Colonic mucosa (tissue), 4 donors: ENCODE measurements around the gene OR5T2. TPM values are rescaled to one million over a fixed set of nuclear protein-coding genes. Genes with fewer than 3 reads are reported as not detected.

ENCODE experiments used
- DNase-seq: peaks from one replicate; pipeline ENCODE4 v3.0.0-alpha.2; 2020
- H3K27ac ChIP-seq: fragments of 200-600 bp; one replicate; pipeline ENCODE4 v1.8.0; 2021
- H3K27me3 ChIP-seq: fragments of 200-600 bp; one replicate; pipeline ENCODE4 v1.8.0; 2021
- H3K36me3 ChIP-seq: fragments of 200-600 bp; one replicate; pipeline ENCODE4 v1.8.0; 2021
- H3K4me1 ChIP-seq: fragments of 200-600 bp; one replicate; pipeline ENCODE4 v1.8.0; 2021; ENCODE audit warnings: mild to moderate bottlenecking
- H3K4me3 ChIP-seq: fragments of 200-600 bp; one replicate; pipeline ENCODE4 v1.8.0; 2021
- H3K9ac ChIP-seq, 2 donors: one replicate each; pipeline ENCODE4 v1.7.0; 2013; ENCODE audit warnings: control low read depth in 2 of 2, low read depth in 2 of 2, low read length in 2 of 2
- H3K9me3 ChIP-seq: fragments of 200-600 bp; one replicate; pipeline ENCODE4 v1.8.0; 2021
- intact Hi-C: fragments of 100-400 bp; cut with DNase I; formaldehyde crosslinking; loops from one replicate; pipeline ENCODE4 v1.14.1; 2022
- total RNA-seq, 2 donors: library from RNA; stranded (reverse); fragmentation: NEBNext Ultra II Directional in 1 of 2; extraction: Animal tissue kit (Norgen Biotek cat#: 25700) in 1 of 2; gene quantifications; one replicate each; pipeline ENCODE4 v1.2.1, GENCODE V29; 2021
- TF ChIP-seq, protein P1 (sequence below): fragments of 200-600 bp; IDR thresholded peaks from one replicate; pipeline ENCODE4 v1.8.0; 2022; ENCODE audit warnings: antibody characterized with exemption, mild to moderate bottlenecking
- donor health status: healthy.
- donor health status: DM: no; HTN: no; CAD: no.
- donor health status: DM: no; HTN: no; CAD: no.

The OR5T2 gene
- total RNA-seq, 2 donors from 2014 or later = not detected

DNA sequence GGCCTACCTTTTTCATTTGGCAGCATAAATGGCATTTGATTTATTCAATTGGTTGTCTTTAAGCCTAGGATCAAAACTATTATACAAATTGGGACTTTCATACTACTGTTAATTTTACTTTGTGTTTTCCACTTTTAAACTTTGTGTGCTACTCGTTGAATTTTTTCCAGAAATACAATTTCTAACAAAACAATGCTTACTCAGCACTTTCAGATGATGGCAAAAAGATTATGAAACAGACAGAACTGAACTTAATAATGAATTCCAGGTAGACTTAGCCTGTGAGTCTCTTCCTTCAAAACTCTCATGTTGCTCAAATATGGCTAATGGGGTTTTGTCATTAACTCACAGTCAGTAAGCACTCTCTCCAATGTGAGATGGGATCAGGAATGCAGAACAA is 26.3 kb downstream of the OR5T2 start:
- no peaks in the 10 kb centered on the region for H3K4me1 ChIP-seq
- no peaks in the 10 kb centered on the region for H3K27me3 ChIP-seq
- no peaks in the 10 kb centered on the region for H3K36me3 ChIP-seq
- no peak overlapping the region for H3K27ac ChIP-seq
- intact Hi-C loops = no loop called here
- DNase-seq = no peak
- H3K9ac ChIP-seq = no peak overlapping the region
- H3K9me3 ChIP-seq = no peaks in the 10 kb centered on the region
- TF ChIP-seq, protein P1, sequence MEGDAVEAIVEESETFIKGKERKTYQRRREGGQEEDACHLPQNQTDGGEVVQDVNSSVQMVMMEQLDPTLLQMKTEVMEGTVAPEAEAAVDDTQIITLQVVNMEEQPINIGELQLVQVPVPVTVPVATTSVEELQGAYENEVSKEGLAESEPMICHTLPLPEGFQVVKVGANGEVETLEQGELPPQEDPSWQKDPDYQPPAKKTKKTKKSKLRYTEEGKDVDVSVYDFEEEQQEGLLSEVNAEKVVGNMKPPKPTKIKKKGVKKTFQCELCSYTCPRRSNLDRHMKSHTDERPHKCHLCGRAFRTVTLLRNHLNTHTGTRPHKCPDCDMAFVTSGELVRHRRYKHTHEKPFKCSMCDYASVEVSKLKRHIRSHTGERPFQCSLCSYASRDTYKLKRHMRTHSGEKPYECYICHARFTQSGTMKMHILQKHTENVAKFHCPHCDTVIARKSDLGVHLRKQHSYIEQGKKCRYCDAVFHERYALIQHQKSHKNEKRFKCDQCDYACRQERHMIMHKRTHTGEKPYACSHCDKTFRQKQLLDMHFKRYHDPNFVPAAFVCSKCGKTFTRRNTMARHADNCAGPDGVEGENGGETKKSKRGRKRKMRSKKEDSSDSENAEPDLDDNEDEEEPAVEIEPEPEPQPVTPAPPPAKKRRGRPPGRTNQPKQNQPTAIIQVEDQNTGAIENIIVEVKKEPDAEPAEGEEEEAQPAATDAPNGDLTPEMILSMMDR = no peak
- no peak overlapping the region for H3K4me3 ChIP-seq

DNA sequence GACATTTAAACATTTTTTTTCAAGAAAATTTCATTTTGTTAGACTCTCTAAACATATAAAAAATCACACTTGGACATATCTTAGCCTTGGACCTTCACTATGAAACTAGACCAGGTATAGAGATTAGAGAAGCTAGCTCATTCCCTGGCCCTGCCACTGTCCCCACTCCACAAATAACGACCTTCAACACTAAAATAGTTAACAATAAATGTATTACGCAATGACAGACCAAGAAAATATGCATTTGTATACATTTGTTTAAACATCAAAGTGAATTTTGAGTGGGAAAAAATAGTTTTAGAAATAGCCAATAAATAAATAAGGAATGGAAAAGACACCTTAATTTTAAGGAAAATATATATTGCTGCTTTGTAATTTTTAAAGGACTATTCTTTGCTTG is 36.7 kb downstream of the OR5T2 start:
- intact Hi-C loops = no loop called here
- H3K4me3 ChIP-seq = no peak overlapping the region
- H3K27me3 ChIP-seq = no peaks in the 10 kb centered on the region
- no peak for DNase-seq
- TF ChIP-seq, protein P1 = no peak
- H3K27ac ChIP-seq = no peak overlapping the region
- no peaks in the 10 kb centered on the region for H3K4me1 ChIP-seq
- H3K9ac ChIP-seq = no peak overlapping the region
- H3K36me3 ChIP-seq = no peaks in the 10 kb centered on the region
- no peaks in the 10 kb centered on the region for H3K9me3 ChIP-seq

DNA sequence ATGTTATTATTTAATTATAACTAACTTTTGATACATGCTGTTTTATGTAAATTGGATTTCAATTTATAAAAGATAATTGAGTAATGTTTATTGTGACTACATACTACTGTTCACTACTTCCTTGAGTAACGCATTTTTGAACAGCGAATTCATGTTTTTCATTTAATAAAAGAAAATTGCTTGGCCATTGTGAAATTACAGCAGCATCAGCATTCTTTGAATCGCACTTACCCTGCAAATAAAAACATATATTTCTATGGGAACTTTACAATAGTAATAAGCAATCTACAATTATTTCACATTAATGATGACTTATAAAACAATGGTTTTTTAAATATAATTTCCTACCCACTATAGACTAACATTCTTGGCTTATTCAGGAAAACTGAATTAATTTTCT is 37.4 kb downstream of the OR5T2 start:
- DNase-seq = no peak
- no peak overlapping the region for H3K27ac ChIP-seq
- TF ChIP-seq, protein P1 = no peak
- no peak overlapping the region for H3K4me3 ChIP-seq
- H3K9me3 ChIP-seq = no peaks in the 10 kb centered on the region
- no peak overlapping the region for H3K9ac ChIP-seq
- no peaks in the 10 kb centered on the region for H3K36me3 ChIP-seq
- no peaks in the 10 kb centered on the region for H3K4me1 ChIP-seq
- intact Hi-C loops = no loop called here
- H3K27me3 ChIP-seq = no peaks in the 10 kb centered on the region

DNA sequence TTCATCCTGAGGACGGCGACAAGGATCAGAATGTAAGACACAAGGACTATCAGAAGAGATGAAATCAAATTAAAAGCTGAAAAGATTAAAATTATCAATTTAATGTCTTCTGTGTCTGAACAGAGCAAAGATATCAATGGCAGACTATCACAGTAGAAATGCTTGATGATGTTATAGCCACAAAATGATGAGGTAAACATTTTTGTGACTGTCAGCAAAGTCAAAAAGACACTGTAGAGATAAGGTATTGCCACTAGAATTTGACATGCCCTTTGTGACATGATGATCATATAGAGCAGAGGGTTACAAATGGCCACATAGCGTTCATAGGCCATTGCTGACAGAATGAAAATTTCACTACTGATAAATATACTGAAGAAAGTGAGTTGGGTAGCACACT is 45.5 kb downstream of the OR5T2 start:
- TF ChIP-seq, protein P1 = no peak
- Histone ChIP-seq H3K27ac (no peak overlapping the region), H3K4me1 (no peaks in the 10 kb centered on the region), H3K36me3 (no peaks in the 10 kb centered on the region), H3K9me3 (no peaks in the 10 kb centered on the region), H3K4me3 (no peak overlapping the region), H3K27me3 (no peaks in the 10 kb centered on the region), H3K9ac (no peak overlapping the region)
- intact Hi-C loops = no loop called here
- DNase-seq = no peak

DNA sequence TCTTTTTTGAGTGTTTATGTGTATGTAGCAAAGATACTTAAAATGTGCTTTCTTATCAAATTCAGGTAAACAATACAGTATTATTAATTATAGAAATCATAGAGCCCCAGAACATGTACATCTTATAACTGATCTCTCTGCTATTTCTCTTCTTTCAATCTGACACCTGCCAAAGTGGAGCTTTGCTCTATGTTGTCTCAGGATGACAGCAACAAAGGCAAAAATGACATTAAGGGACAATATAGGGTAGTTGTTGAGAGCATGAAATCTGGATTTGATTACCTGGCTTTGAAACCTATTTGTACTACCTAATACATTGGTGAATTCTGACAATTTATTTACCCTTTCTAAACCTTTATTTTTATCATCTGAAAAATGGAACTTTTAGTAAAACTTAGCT is 50.6 kb downstream of the OR5T2 start:
- TF ChIP-seq, protein P1 = no peak
- Histone ChIP-seq H3K9me3 (no peaks in the 10 kb centered on the region), H3K36me3 (no peaks in the 10 kb centered on the region), H3K4me1 (no peaks in the 10 kb centered on the region), H3K9ac (no peak overlapping the region), H3K4me3 (no peak overlapping the region), H3K27me3 (no peaks in the 10 kb centered on the region), H3K27ac (no peak overlapping the region)
- intact Hi-C loops = no loop called here
- DNase-seq = no peak

Other genes starting within 250 kb of the OR5T2 start
- gene OR5F1, start 239.6 kb downstream of the OR5T2 start, total RNA-seq = not detected
- gene OR5AS1, start 206.6 kb downstream of the OR5T2 start, total RNA-seq = not detected
- gene OR8I2, start 140.9 kb downstream of the OR5T2 start, total RNA-seq = not detected
- not detected for gene OR8H2, start 130.6 kb downstream of the OR5T2 start, total RNA-seq
- not detected for gene OR8H3, start 111.9 kb downstream of the OR5T2 start, total RNA-seq
- not detected for gene OR8J3, start 94.1 kb downstream of the OR5T2 start, total RNA-seq
- not detected for gene OR8K5, start 73.9 kb downstream of the OR5T2 start, total RNA-seq
- gene OR5J2, start 57.6 kb downstream of the OR5T2 start, total RNA-seq = not detected
- not detected for gene OR5T3, start 18.0 kb upstream of the OR5T2 start, total RNA-seq
- not detected for gene OR5T1, start 39.9 kb upstream of the OR5T2 start, total RNA-seq
- gene OR8H1, start 58.0 kb upstream of the OR5T2 start, total RNA-seq = not detected
- gene OR8K3, start 80.9 kb upstream of the OR5T2 start, total RNA-seq = not detected
- not detected for gene OR8K1, start 111.8 kb upstream of the OR5T2 start, total RNA-seq
- gene OR8J1, start 120.0 kb upstream of the OR5T2 start, total RNA-seq = not detected
- not detected for gene OR8U1, start 141.4 kb upstream of the OR5T2 start, total RNA-seq
- gene OR5AL1, start 178.4 kb upstream of the OR5T2 start, total RNA-seq = not detected
- not detected for gene OR5M3, start 239.1 kb upstream of the OR5T2 start, total RNA-seq